PC-3 (cell line): ENCODE data around the gene MTMR1. TPM values are rescaled to one million over a fixed set of nuclear protein-coding genes. Genes with fewer than 3 reads are reported as not detected.

Source experiments
- ATAC-seq: fragments of 200-7000 bp; cut with Tn5 transposase; 2 replicates; pipeline ENCODE4 v1.9.1; 2020; ENCODE audit warnings: mild to moderate bottlenecking, moderate library complexity
- BruUV-seq: library from RNA; stranded (reverse); fragments of 400-500 nt; replicated peaks from 2 replicates; lab custom pipeline; 2021; lab: Mats Ljungman, UMichigan
- CTCF ChIA-PET: fragments of 300-600 bp; sonication (Branson Sonifier 250); formaldehyde crosslinking; loops from one replicate; lab custom pipeline; 2022; ENCODE audit warnings: antibody characterized with exemption; lab: Charles Lee
- POLR2A ChIA-PET: fragments of 300-600 bp; sonication (Branson Sonifier 250); formaldehyde crosslinking; loops from one replicate; lab custom pipeline; 2022; ENCODE audit warnings: antibody characterized with exemption; ENCODE audit not compliant: unreplicated experiment; lab: Charles Lee
- DNase-seq: peaks from one replicate; pipeline ENCODE4 v3.0.0-alpha.2; 2015
- H2AFZ ChIP-seq: fragments of 300-600 bp; sonication (generic); 2 replicates; pipeline ENCODE4 v1.6.0; 2016; ENCODE audit warnings: antibody characterized with exemption, low read length
- H3F3A ChIP-seq: fragments of 300-600 bp; sonication (generic); one replicate; pipeline ENCODE4 v1.6.0; 2017; ENCODE audit warnings: antibody characterized with exemption, low read length, control low read depth, mild to moderate bottlenecking; ENCODE audit not compliant: unreplicated experiment
- H3K27ac ChIP-seq: fragments of 300-600 bp; sonication (generic); 2 replicates; pipeline ENCODE4 v1.5.1; 2016; ENCODE audit warnings: mild to moderate bottlenecking, low read length
- H3K27me3 ChIP-seq: fragments of 300-600 bp; sonication (generic); 2 replicates; pipeline ENCODE4 v1.6.1; 2016; ENCODE audit warnings: low read length, mixed read lengths
- H3K36me3 ChIP-seq: fragments of 300-600 bp; sonication (generic); 2 replicates; pipeline ENCODE4 v1.6.1; 2016; ENCODE audit warnings: low read depth, mixed run types, low read length, mixed read lengths
- H3K4me1 ChIP-seq: fragments of 300-600 bp; sonication (generic); 2 replicates; pipeline ENCODE4 v1.5.1; 2016; ENCODE audit warnings: low read length; ENCODE audit not compliant: insufficient read depth
- H3K4me2 ChIP-seq: fragments of 300-600 bp; sonication (generic); 2 replicates; pipeline ENCODE4 v1.6.0; 2016; ENCODE audit warnings: low read length
- H3K4me3 ChIP-seq: fragments of 300-600 bp; sonication (generic); 2 replicates; pipeline ENCODE4 v1.5.1; 2016; ENCODE audit warnings: mild to moderate bottlenecking, low read length, mixed read lengths
- H3K79me2 ChIP-seq: fragments of 300-600 bp; sonication (generic); 2 replicates; pipeline ENCODE4 v1.6.1; 2017; ENCODE audit warnings: low read length, mixed read lengths
- H3K9ac ChIP-seq: fragments of 300-600 bp; sonication (generic); 2 replicates; pipeline ENCODE4 v1.6.0; 2016; ENCODE audit warnings: mild to moderate bottlenecking, low read length
- H3K9me2 ChIP-seq: fragments of 300-600 bp; sonication (generic); replicated peaks from 2 replicates; pipeline ENCODE4 v1.6.1; 2016; ENCODE audit warnings: mixed run types, low read length, mixed read lengths
- H3K9me3 ChIP-seq: fragments of 300-600 bp; sonication (generic); 2 replicates; pipeline ENCODE4 v1.6.1; 2016; ENCODE audit warnings: low read length, mixed read lengths
- H4K20me1 ChIP-seq: fragments of 300-600 bp; sonication (generic); 2 replicates; pipeline ENCODE4 v1.6.1; 2016; ENCODE audit warnings: low read length, mixed read lengths
- EZH2 ChIP-seq: fragments of 300-600 bp; sonication (generic); IDR thresholded peaks from one replicate; pipeline ENCODE4 v1.6.1; 2017; ENCODE audit warnings: antibody characterized with exemption, mild to moderate bottlenecking, low read length; ENCODE audit not compliant: unreplicated experiment
- EZH2phosphoT487 ChIP-seq: fragments of 300-600 bp; sonication (generic); IDR thresholded peaks from 2 replicates; pipeline ENCODE4 v1.6.1; 2018; ENCODE audit warnings: mild to moderate bottlenecking, antibody characterized with exemption, low read length, borderline replicate concordance
- intact Hi-C: fragments of 100-400 bp; cut with micrococcal nuclease; formaldehyde crosslinking; loops from 2 replicates; pipeline ENCODE4 v1.9.0; 2023
- total RNA-seq: library from RNA; depleted of rRNA; stranded (reverse); fragments of >200 nt; gene quantifications from 2 replicates; pipeline ENCODE4 v1.2.3, GENCODE V29; 2014
- TF ChIP-seq, protein P1 (sequence below): fragments of 300-600 bp; sonication (generic); conservative IDR thresholded peaks from 2 replicates; pipeline ENCODE4 v1.5.1; 2017; ENCODE audit warnings: antibody characterized with exemption, low read depth, mild to moderate bottlenecking, low read length

MTMR1 gene
- total RNA-seq, 1 experiment from 2014 or later: 31.8 TPM

DNA sequence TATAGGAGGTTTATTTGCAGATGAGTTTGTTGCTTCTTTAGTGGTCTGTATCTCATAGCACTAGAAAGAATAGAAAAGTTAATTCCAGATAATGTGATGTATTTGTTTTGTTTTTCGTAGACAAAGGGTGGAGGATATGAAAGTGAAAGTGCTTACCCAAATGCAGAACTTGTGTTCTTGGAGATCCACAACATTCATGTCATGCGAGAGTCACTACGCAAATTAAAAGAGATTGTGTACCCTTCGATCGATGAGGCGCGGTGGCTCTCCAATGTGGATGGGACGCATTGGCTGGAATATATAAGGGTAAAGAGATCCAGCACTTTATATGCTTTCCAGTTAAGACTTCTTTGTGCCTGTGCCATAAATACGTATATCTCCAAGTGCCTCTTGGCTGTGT, 43.3 kb downstream of the MTMR1 start:
- ATAC-seq (no peak), DNase-seq (no peak)
- Histone ChIP-seq H3K79me2 (no peaks in the 10 kb centered on the region), H3K9me3 (no peaks in the 10 kb centered on the region), H2AFZ (no peak overlapping the region), H3K4me2 (no peak overlapping the region), H3K36me3 (peaks cover 38% of the 10 kb centered on the region; the same call in 1 of the 2 replicates), H3K27ac (no peak overlapping the region), H4K20me1 (no peaks in the 10 kb centered on the region), H3K27me3 (no peaks in the 10 kb centered on the region), H3F3A (peaks cover 2% of the 10 kb centered on the region), H3K4me1 (peaks cover 3% of the 10 kb centered on the region), H3K4me3 (no peak overlapping the region), H3K9me2 (no peaks in the 10 kb centered on the region), H3K9ac (no peak overlapping the region)
- BruUV-seq: no TSS peak
- ChIA-PET POLR2A (no interaction called here), CTCF (no interaction called here)
- TF ChIP-seq EZH2phosphoT487: no peak
- TF ChIP-seq EZH2: no peak
- TF ChIP-seq, protein P1, sequence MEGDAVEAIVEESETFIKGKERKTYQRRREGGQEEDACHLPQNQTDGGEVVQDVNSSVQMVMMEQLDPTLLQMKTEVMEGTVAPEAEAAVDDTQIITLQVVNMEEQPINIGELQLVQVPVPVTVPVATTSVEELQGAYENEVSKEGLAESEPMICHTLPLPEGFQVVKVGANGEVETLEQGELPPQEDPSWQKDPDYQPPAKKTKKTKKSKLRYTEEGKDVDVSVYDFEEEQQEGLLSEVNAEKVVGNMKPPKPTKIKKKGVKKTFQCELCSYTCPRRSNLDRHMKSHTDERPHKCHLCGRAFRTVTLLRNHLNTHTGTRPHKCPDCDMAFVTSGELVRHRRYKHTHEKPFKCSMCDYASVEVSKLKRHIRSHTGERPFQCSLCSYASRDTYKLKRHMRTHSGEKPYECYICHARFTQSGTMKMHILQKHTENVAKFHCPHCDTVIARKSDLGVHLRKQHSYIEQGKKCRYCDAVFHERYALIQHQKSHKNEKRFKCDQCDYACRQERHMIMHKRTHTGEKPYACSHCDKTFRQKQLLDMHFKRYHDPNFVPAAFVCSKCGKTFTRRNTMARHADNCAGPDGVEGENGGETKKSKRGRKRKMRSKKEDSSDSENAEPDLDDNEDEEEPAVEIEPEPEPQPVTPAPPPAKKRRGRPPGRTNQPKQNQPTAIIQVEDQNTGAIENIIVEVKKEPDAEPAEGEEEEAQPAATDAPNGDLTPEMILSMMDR: no peak
- intact Hi-C loops: no loop called here

DNA sequence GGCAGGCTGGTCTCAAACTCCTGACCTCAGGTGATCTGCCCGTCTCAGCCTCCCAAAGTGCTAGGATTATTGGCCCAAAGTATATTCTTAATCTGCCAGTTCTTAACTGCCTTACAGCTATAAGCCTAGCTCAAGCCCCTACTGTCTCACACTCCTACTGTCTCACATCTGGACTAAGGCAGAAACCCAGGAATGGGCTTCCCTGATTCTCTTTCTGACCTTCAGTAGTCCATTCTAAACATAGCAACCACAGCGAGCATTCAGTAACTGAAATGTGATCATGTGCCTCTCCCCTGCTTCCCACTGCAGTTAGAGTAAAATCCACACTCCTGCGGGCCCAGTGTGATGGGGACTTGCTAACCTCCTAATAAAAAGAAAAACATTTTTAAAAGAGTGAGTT, 58.9 kb downstream of the MTMR1 start:
- Histone ChIP-seq H3K27me3 (no peaks in the 10 kb centered on the region), H3K9ac (no peak overlapping the region), H3F3A (no peaks in the 10 kb centered on the region), H3K4me3 (no peak overlapping the region), H3K36me3 (peaks cover 3% of the 10 kb centered on the region; the same call in 1 of the 2 replicates), H3K9me3 (no peaks in the 10 kb centered on the region), H2AFZ (no peak overlapping the region), H3K27ac (no peak overlapping the region), H3K4me2 (no peak overlapping the region), H3K79me2 (no peaks in the 10 kb centered on the region), H3K4me1 (no peaks in the 10 kb centered on the region), H3K9me2 (no peaks in the 10 kb centered on the region), H4K20me1 (no peaks in the 10 kb centered on the region)
- intact Hi-C loops: no loop called here
- TF ChIP-seq EZH2phosphoT487: no peak
- TF ChIP-seq EZH2: no peak
- TF ChIP-seq, protein P1: no peak
- ChIA-PET POLR2A (no interaction called here), CTCF (interaction anchor here (0.6 kb wide), 1 partner anchor 10 kb away, joined by 5 read pairs; no protein-coding TSS in a partner anchor)
- no TSS peak for BruUV-seq
- ATAC-seq (no peak), DNase-seq (no peak)

- ChIA-PET POLR2A (no interaction called here), CTCF (no interaction called here)
- Histone ChIP-seq H3K4me1 (no peaks in the 10 kb centered on the region), H2AFZ (no peak overlapping the region), H3K27me3 (no peaks in the 10 kb centered on the region), H3K79me2 (no peaks in the 10 kb centered on the region), H4K20me1 (no peaks in the 10 kb centered on the region), H3K9me2 (no peaks in the 10 kb centered on the region), H3K4me2 (no peak overlapping the region), H3F3A (no peaks in the 10 kb centered on the region), H3K9me3 (no peaks in the 10 kb centered on the region), H3K27ac (no peak overlapping the region), H3K36me3 (peaks cover 3% of the 10 kb centered on the region; the same call in 1 of the 2 replicates), H3K4me3 (no peak overlapping the region), H3K9ac (no peak overlapping the region)
- BruUV-seq: no TSS peak
- TF ChIP-seq, protein P1: no peak
- TF ChIP-seq EZH2: no peak
- no peak for TF ChIP-seq EZH2phosphoT487
- no peak for DNase-seq
- intact Hi-C loops: no loop called here
- ATAC-seq: no peak
Measured at GRCh38 chrX:150753357-150753756, 60.2 kb downstream of the MTMR1 start.
